Measurements from ENCODE around the gene GBP5.
"Not testable (repeated sequence)": the region's sequence is repeated elsewhere in the genome, so short reads cannot be mapped to it uniquely, and the experiment has no call there.

The GBP5 gene

DNA sequence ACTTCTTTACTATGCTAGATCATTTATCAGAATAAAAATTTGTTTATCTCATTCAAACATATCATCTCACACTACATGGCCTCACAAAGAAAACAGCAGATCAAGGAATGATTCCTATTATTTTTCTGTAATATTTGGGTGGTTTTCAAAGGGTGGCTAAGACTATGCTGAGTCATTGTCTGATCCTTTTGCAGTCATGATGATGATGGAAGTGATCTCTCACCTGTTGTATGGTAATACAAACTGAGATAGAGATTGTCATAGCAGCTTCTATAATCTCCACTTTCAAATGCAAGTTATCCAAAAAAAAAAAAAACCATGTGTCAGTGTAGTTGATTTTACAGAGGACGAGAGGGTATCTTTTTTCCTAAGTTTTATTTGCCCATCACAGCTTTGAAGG lies 37.2 kb upstream of the GBP5 start:
- H3K36me3 ChIP-seq, result no peaks in the 10 kb centered on the region
- H3K27ac ChIP-seq, result no peak overlapping the region
- DNase-seq, result no peak
- no peak for TF ChIP-seq CTCF (IDR thresholded peaks at IDR 0.05; ENCODE audit: low read depth, low read length)
- H3K9me3 ChIP-seq (ENCODE audit: severe bottlenecking), result no peaks in the 10 kb centered on the region
- H3K27me3 ChIP-seq (ENCODE audit: insufficient read depth, low read depth, severe bottlenecking), result peaks cover 26% of the 10 kb centered on the region
- no peak overlapping the region for H3K4me3 ChIP-seq (ENCODE audit: low read depth, low read length)

DNA sequence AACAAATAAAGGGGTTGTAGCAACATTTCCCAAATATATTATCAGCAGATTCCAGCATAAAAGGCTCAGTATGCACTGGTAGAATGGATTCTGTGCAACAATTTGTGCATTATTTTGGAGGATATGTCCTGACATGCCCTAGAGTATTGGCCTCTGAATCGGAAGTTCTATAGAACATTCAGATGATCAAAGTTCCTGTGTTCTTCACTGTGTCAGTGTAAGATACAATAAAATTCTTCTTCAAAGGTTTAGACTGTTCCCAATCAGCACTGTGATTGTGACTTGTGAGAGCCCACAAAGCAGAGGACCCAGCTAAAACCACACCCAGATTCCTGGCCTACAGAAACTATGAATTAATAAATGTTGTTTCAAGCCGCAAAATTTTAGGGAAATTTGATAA lies 33.6 kb upstream of the GBP5 start:
- no peak for DNase-seq
- no peak overlapping the region for H3K4me3 ChIP-seq (ENCODE audit: low read depth, low read length)
- H3K9me3 ChIP-seq (ENCODE audit: severe bottlenecking), result no peaks in the 10 kb centered on the region
- H3K27ac ChIP-seq, result no peak overlapping the region
- no peak for TF ChIP-seq CTCF (IDR thresholded peaks at IDR 0.05; ENCODE audit: low read depth, low read length)
- H3K27me3 ChIP-seq (ENCODE audit: insufficient read depth, low read depth, severe bottlenecking), result peaks cover 21% of the 10 kb centered on the region
- no peaks in the 10 kb centered on the region for H3K36me3 ChIP-seq

DNA sequence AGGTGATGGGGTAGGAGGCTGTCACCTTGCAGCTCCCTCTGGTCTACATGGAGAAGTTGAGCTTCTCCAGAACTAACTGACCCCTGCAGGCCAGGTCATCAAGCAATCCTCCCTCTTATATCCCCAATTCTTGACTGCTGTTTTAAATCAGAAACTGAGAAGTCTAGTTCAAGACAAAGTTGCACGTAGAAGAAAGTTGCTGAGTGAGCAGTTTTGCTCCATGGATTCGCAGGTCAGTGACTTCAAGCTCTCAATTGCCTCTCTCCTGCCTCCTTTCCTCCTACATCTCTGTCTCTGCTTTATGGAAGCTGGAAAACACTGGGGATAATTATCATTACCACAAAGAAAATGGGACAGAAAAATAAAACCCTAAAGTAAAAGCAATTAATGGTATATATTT lies 32.8 kb upstream of the GBP5 start:
- no peak overlapping the region for H3K27ac ChIP-seq
- no peak for TF ChIP-seq CTCF (IDR thresholded peaks at IDR 0.05; ENCODE audit: low read depth, low read length)
- no peak overlapping the region for H3K4me3 ChIP-seq (ENCODE audit: low read depth, low read length)
- H3K9me3 ChIP-seq (ENCODE audit: severe bottlenecking), result no peaks in the 10 kb centered on the region
- DNase-seq, result no peak
- H3K27me3 ChIP-seq (ENCODE audit: insufficient read depth, low read depth, severe bottlenecking), result peaks cover 25% of the 10 kb centered on the region
- H3K36me3 ChIP-seq, result no peaks in the 10 kb centered on the region

- no peak for DNase-seq
- Histone ChIP-seq H3K36me3 (no peaks in the 10 kb centered on the region), H3K27me3 (ENCODE audit: insufficient read depth, low read depth, severe bottlenecking) (peaks cover 24% of the 10 kb centered on the region), H3K9me3 (ENCODE audit: severe bottlenecking) (no peaks in the 10 kb centered on the region), H3K27ac (no peak overlapping the region), H3K4me3 (ENCODE audit: low read depth, low read length) (no peak overlapping the region)
- TF ChIP-seq CTCF (IDR thresholded peaks at IDR 0.05; ENCODE audit: low read depth, low read length), result no peak
These were observed 32.0 kb upstream of the GBP5 start for GRCh38 chr1:89304572-89305230.

DNA sequence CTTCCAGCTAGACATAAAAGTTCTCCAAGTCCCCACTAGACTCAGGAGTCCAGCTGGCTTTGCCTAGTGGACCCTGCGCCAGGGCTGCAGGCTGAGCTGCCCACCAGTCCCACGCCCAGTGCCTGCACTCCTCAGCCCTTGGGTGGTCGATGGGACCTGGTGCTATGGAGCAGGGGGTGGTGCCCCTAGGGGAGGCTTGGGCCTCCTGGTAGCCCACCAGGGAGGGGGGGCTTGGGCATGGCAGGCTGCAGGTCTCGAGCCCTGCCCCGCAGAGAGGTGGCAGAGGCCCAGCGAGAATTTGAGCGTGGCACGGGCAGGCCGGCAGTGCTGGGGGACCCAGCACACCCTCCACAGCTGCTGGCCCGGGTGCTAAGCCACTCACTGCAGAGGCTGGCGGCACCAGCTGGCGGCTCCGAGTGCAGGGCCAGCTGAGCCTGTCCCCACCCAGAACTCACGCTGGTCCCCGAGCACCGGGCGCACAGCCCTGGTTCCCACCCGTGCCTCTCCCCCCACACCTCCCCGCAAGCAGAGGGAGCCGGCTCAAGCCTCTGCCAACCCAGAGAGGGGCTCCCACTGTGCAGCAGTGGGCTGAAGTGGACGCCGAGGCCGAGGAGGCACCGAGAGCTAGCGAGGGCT lies 30.2 kb upstream of the GBP5 start:
- H3K9me3 ChIP-seq (ENCODE audit: severe bottlenecking), result no peaks in the 10 kb centered on the region
- no peak for DNase-seq
- no peak overlapping the region for H3K4me3 ChIP-seq (ENCODE audit: low read depth, low read length)
- no peak overlapping the region for H3K27ac ChIP-seq
- H3K27me3 ChIP-seq (ENCODE audit: insufficient read depth, low read depth, severe bottlenecking), result peaks cover 18% of the 10 kb centered on the region
- no peak for TF ChIP-seq CTCF (IDR thresholded peaks at IDR 0.05; ENCODE audit: low read depth, low read length)
- no peaks in the 10 kb centered on the region for H3K36me3 ChIP-seq

GRCh38 chr1:89299739-89300463 lies 27.2 kb upstream of the GBP5 start:
- not testable (repeated sequence) for DNase-seq; H3K27ac ChIP-seq; H3K4me3 ChIP-seq (ENCODE audit: low read depth, low read length); H3K36me3 ChIP-seq; H3K9me3 ChIP-seq (ENCODE audit: severe bottlenecking)
- peaks cover 14% of the 10 kb centered on the region for H3K27me3 ChIP-seq (ENCODE audit: insufficient read depth, low read depth, severe bottlenecking)
